NCI-H1436 (cell line): Measurements from ENCODE around the gene BSCL2.
"Not testable (repeated sequence)": the region's sequence is repeated elsewhere in the genome, so short reads cannot be mapped to it uniquely, and the experiment has no call there.

Experiments
- DNase-seq: peaks from one replicate; lab custom pipeline; 2025; lab: John Stamatoyannopoulos, UW

Gene BSCL2

GRCh38 chr11:62707277-62707861 lies at the start of gene BSCL2, which contains the start of gene GNG3:
Gene BSCL2 (minus strand): TSS chr11:62707424. CDS start chr11:62707195, 229 bp downstream.
Gene GNG3 (plus strand): TSS chr11:62707676. CDS start chr11:62708296, 620 bp downstream.
- peak; percentile 18 for DNase-seq

- DNase-seq: no peak
Observed at GRCh38 chr11:62755086-62755615, 47.9 kb upstream of the BSCL2 start.

- DNase-seq: peak; percentile 98
Observed at GRCh38 chr11:62753736-62754603, 46.7 kb upstream of the BSCL2 start, which contains the start of gene ZBTB3. Gene ZBTB3 (minus strand): TSS chr11:62754160. CDS start chr11:62753664, 496 bp downstream.

GRCh38 chr11:62752994-62753735 lies 45.9 kb upstream of the BSCL2 start:
- no peak for DNase-seq

- DNase-seq: no peak
Observed at GRCh38 chr11:62752177-62752785, 45.1 kb upstream of the BSCL2 start.

- DNase-seq: not testable (repeated sequence)
Observed at GRCh38 chr11:62749931-62750330, 42.7 kb upstream of the BSCL2 start.

- no peak for DNase-seq
Observed at GRCh38 chr11:62747475-62748160, 40.4 kb upstream of the BSCL2 start.

- no peak for DNase-seq
Observed at GRCh38 chr11:62737196-62737595, 30.0 kb upstream of the BSCL2 start.

GRCh38 chr11:62732830-62733229 lies 25.6 kb upstream of the BSCL2 start:
- peak; percentile 8 for DNase-seq

GRCh38 chr11:62730076-62730475 lies 22.9 kb upstream of the BSCL2 start:
- not testable (repeated sequence) for DNase-seq

- DNase-seq: peak; percentile 79
Observed at GRCh38 chr11:62728171-62728988, 21.2 kb upstream of the BSCL2 start, which contains the start of gene TTC9C. Gene TTC9C (plus strand): TSS chr11:62728486. CDS start chr11:62728849, 363 bp downstream.

- DNase-seq: peak; percentile 97
Observed at GRCh38 chr11:62727872-62728170, 20.6 kb upstream of the BSCL2 start.

GRCh38 chr11:62727165-62727871 lies 20.1 kb upstream of the BSCL2 start, which contains the start of gene HNRNPUL2:
Gene HNRNPUL2 (minus strand): TSS chr11:62727457. CDS start chr11:62727156, 301 bp downstream.
- DNase-seq: peak; percentile 98

GRCh38 chr11:62726915-62727164 lies 19.6 kb upstream of the BSCL2 start:
- no peak for DNase-seq

- no peak for DNase-seq
Observed at GRCh38 chr11:62726156-62726914, 19.1 kb upstream of the BSCL2 start.

- no peak for DNase-seq
Observed at GRCh38 chr11:62725646-62726045, 18.4 kb upstream of the BSCL2 start.

- DNase-seq: no peak
Observed at GRCh38 chr11:62724171-62724570, 16.9 kb upstream of the BSCL2 start.

- no peak for DNase-seq
Observed at GRCh38 chr11:62721994-62722393, 14.8 kb upstream of the BSCL2 start.
